Activated naive CD8-positive, alpha-beta T cell treated with anti-CD3 and anti-CD28 coated beads for 36 hours (primary cell): Measurements from ENCODE around the gene SLC25A51. TPM values are rescaled to one million over a fixed set of nuclear protein-coding genes. Genes with fewer than 3 reads are reported as not detected.
A peak's percentile ranks its signal among the peaks of the same experiment; 100 is the strongest.

Source experiments
- DNase-seq: peaks from one replicate; pipeline ENCODE4 v3.0.0; 2021
- H3K27ac Mint-ChIP-seq: one replicate; pipeline ENCODE4 v1.8.0; 2022; ENCODE audit warnings: mild to moderate bottlenecking, moderate library complexity, mixed read lengths
- H3K27me3 Mint-ChIP-seq: one replicate; pipeline ENCODE4 v1.8.0; 2022; ENCODE audit warnings: mild to moderate bottlenecking, mixed read lengths
- H3K36me3 Mint-ChIP-seq: one replicate; pipeline ENCODE4 v1.8.0; 2021; ENCODE audit warnings: mild to moderate bottlenecking, mixed read lengths
- H3K4me1 Mint-ChIP-seq: one replicate; pipeline ENCODE4 v1.8.0; 2021; ENCODE audit warnings: mixed read lengths
- H3K4me3 Mint-ChIP-seq: one replicate; pipeline ENCODE4 v1.8.0; 2022; ENCODE audit warnings: mild to moderate bottlenecking, moderate library complexity, mixed read lengths
- H3K9me3 Mint-ChIP-seq: one replicate; pipeline ENCODE4 v1.8.0; 2022; ENCODE audit warnings: mixed read lengths
- total RNA-seq, 2 experiments: library from RNA; stranded (reverse); gene quantifications; one replicate each; pipeline ENCODE4 v1.2.3, GENCODE V29; 2021

Gene SLC25A51
- total RNA-seq, 2 experiments from 2014 or later: 32.2 to 32.7 TPM

DNA sequence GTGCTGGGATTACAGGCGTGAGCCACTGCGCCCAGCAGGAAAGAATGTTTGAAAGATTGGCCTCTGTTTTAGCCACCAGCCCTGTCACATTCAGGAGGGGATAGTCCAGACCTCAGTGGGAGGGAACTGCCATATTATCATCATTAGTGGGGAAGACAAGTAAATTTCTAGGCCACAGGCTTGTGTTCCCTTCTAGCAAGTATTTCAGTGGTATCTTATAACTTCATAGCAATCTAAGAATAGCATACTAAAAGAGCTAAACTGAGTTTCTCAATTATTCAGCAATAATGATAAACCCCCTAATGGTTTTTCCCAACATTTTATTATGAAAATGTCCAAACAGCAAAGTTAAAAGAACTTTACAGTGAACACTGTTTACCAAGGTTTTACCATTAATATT is 30.0 kb downstream of the SLC25A51 start:
- no peak for DNase-seq
- Mint-ChIP-seq H3K9me3 (no peaks in the 10 kb centered on the region), H3K36me3 (peaks cover 14% of the 10 kb centered on the region), H3K4me1 (no peaks in the 10 kb centered on the region), H3K27ac (no peak overlapping the region), H3K4me3 (no peak overlapping the region), H3K27me3 (no peaks in the 10 kb centered on the region)

DNA sequence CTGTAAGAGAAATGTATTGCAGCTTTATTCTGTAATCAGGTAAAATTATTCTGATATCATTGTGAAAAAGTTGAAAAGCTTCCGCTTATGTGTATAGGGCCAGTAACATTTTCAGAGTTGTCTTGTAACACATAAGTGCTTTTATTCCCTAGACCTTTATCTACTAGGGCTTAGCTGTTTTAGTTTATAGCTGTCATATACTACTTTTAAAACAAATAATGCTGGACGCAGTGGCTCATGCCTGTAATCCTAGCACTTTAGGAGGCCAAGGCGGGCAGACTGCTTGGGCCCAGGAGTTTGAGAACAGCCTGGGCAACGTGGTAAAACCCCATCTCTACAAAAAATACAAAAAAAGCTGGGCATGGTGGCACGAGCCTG is 33.1 kb downstream of the SLC25A51 start:
- Mint-ChIP-seq H3K27ac (no peak overlapping the region), H3K9me3 (no peaks in the 10 kb centered on the region), H3K27me3 (no peaks in the 10 kb centered on the region), H3K36me3 (peaks cover 8% of the 10 kb centered on the region), H3K4me1 (no peaks in the 10 kb centered on the region), H3K4me3 (no peak overlapping the region)
- no peak for DNase-seq

GRCh38 chr9:37870081-37870798 is 33.7 kb downstream of the SLC25A51 start:
- H3K9me3 Mint-ChIP-seq: no peaks in the 10 kb centered on the region
- H3K27me3 Mint-ChIP-seq: no peaks in the 10 kb centered on the region
- DNase-seq: no peak
- no peak overlapping the region for H3K4me3 Mint-ChIP-seq
- peaks cover 6% of the 10 kb centered on the region for H3K36me3 Mint-ChIP-seq
- H3K27ac Mint-ChIP-seq: no peak overlapping the region
- no peaks in the 10 kb centered on the region for H3K4me1 Mint-ChIP-seq

GRCh38 chr9:37862530-37862929 is 41.4 kb downstream of the SLC25A51 start:
- no peaks in the 10 kb centered on the region for H3K9me3 Mint-ChIP-seq
- no peak overlapping the region for H3K27ac Mint-ChIP-seq
- no peak overlapping the region for H3K4me3 Mint-ChIP-seq
- no peaks in the 10 kb centered on the region for H3K4me1 Mint-ChIP-seq
- H3K36me3 Mint-ChIP-seq: peaks cover 5% of the 10 kb centered on the region
- DNase-seq: no peak
- H3K27me3 Mint-ChIP-seq: no peaks in the 10 kb centered on the region

DNA sequence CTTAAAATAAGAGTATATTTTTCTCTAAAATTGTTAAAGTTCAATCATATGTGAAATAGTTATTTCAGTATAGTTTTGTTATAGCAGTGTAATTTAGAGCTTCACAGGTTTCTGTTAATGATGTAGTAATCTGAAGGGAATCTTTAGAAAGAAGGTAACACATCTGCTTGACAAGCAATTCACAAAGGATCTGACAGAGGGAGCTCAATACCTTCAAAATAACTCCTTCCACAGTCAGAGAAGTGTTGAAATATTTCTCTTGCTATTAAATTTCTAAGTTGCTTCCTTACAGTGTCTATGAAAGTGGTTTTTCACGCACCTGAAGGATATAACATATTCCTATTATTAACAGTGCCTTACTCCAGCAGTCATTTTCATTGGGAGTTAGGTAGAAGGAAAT is 44.9 kb downstream of the SLC25A51 start:
- H3K27ac Mint-ChIP-seq: no peak overlapping the region
- peaks cover 9% of the 10 kb centered on the region for H3K36me3 Mint-ChIP-seq
- H3K9me3 Mint-ChIP-seq: no peaks in the 10 kb centered on the region
- no peak overlapping the region for H3K4me3 Mint-ChIP-seq
- DNase-seq: no peak
- no peaks in the 10 kb centered on the region for H3K27me3 Mint-ChIP-seq
- no peaks in the 10 kb centered on the region for H3K4me1 Mint-ChIP-seq

DNA sequence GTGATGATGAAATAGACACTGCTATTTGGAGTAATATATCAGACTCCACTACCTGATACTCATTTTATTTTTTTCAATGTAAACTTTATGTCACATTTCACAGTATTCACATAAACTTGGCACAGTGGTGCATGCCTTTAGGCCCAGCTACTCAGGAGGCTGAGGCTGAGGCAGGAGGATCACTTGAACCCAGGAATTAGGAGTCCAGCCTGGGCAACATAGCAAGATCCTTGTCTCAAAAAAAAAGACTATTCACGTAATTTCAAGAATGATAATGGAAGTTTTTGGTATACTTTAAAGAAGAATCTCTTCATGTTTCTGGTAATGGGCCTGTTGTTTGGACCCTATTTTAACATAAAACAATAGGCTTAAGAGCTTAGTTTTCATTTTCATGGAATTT is 47.4 kb downstream of the SLC25A51 start:
- Mint-ChIP-seq H3K4me3 (no peak overlapping the region), H3K36me3 (peaks cover 9% of the 10 kb centered on the region), H3K27ac (no peak overlapping the region), H3K9me3 (no peaks in the 10 kb centered on the region), H3K4me1 (no peaks in the 10 kb centered on the region), H3K27me3 (no peaks in the 10 kb centered on the region)
- no peak for DNase-seq

- no peak for DNase-seq
- Mint-ChIP-seq H3K36me3 (peaks cover 16% of the 10 kb centered on the region), H3K4me1 (no peaks in the 10 kb centered on the region), H3K4me3 (no peak overlapping the region), H3K9me3 (no peaks in the 10 kb centered on the region), H3K27ac (no peak overlapping the region), H3K27me3 (no peaks in the 10 kb centered on the region)
Observed at GRCh38 chr9:37852222-37852621, 51.7 kb downstream of the SLC25A51 start.

- no peaks in the 10 kb centered on the region for H3K9me3 Mint-ChIP-seq
- peaks cover 2% of the 10 kb centered on the region for H3K36me3 Mint-ChIP-seq
- no peak for DNase-seq
- H3K4me1 Mint-ChIP-seq: peaks cover 16% of the 10 kb centered on the region
- no peak overlapping the region for H3K27ac Mint-ChIP-seq
- no peak overlapping the region for H3K4me3 Mint-ChIP-seq
- H3K27me3 Mint-ChIP-seq: no peaks in the 10 kb centered on the region
Observed at GRCh38 chr9:37840560-37841194, 63.2 kb downstream of the SLC25A51 start.

- Mint-ChIP-seq H3K36me3 (peaks cover 2% of the 10 kb centered on the region), H3K4me1 (peaks cover 16% of the 10 kb centered on the region), H3K27ac (peak overlapping the region; percentile 6), H3K9me3 (no peaks in the 10 kb centered on the region), H3K4me3 (no peak overlapping the region), H3K27me3 (no peaks in the 10 kb centered on the region)
- no peak for DNase-seq
Observed at GRCh38 chr9:37839496-37840461, 64.1 kb downstream of the SLC25A51 start.

Other genes with a start within 250 kb of the SLC25A51 start
- 10 to 100 TPM in 1 of 2 experiments, 1 to 10 TPM in 1; 9.4 to 10.3 TPM for gene TRMT10B, start 150.3 kb downstream of the SLC25A51 start, total RNA-seq
- 100 to 1,000 TPM; 139 to 147 TPM for gene EXOSC3, start 119.1 kb downstream of the SLC25A51 start, total RNA-seq
- gene DCAF10, start 103.3 kb downstream of the SLC25A51 start, total RNA-seq: 10 to 100 TPM; 10.5 to 12.9 TPM
- 1 to 10 TPM; 1.2 to 1.8 TPM for gene SHB, start 165.1 kb upstream of the SLC25A51 start, total RNA-seq